ENCODE measurements around the gene TRPT1.

The TRPT1 gene

GRCh38 chr11:64196626-64197025 is 29.4 kb downstream of the TRPT1 start:
- Histone ChIP-seq H3K4me1 (ENCODE audit: control insufficient read depth, insufficient read depth, low read length) (no peaks in the 10 kb centered on the region), H3K9ac (ENCODE audit: low read length) (no peak overlapping the region), H3K27me3 (replicated peaks; ENCODE audit: control insufficient read depth, insufficient read depth, low read length) (no peaks in the 10 kb centered on the region), H3K36me3 (ENCODE audit: control insufficient read depth, insufficient read depth, low read length, severe bottlenecking) (peaks cover 84% of the 10 kb centered on the region), H3K4me3 (ENCODE audit: low read length) (no peak overlapping the region), H3K9me3 (ENCODE audit: control insufficient read depth, low read length) (no peaks in the 10 kb centered on the region)
- DNase-seq (ENCODE audit: low read depth) = no peak

- Histone ChIP-seq H3K4me3 (ENCODE audit: low read length) (no peak overlapping the region), H3K36me3 (ENCODE audit: control insufficient read depth, insufficient read depth, low read length, severe bottlenecking) (peaks cover 46% of the 10 kb centered on the region), H3K27me3 (replicated peaks; ENCODE audit: control insufficient read depth, insufficient read depth, low read length) (no peaks in the 10 kb centered on the region), H3K4me1 (ENCODE audit: control insufficient read depth, insufficient read depth, low read length) (peaks cover 9% of the 10 kb centered on the region), H3K9me3 (ENCODE audit: control insufficient read depth, low read length) (no peaks in the 10 kb centered on the region), H3K9ac (ENCODE audit: low read length) (no peak overlapping the region)
- DNase-seq (ENCODE audit: low read depth) = no peak
Measured at GRCh38 chr11:64192434-64192833, 33.6 kb downstream of the TRPT1 start.

- Histone ChIP-seq H3K4me3 (ENCODE audit: low read length) (no peak overlapping the region), H3K4me1 (ENCODE audit: control insufficient read depth, insufficient read depth, low read length) (peaks cover 33% of the 10 kb centered on the region), H3K9me3 (ENCODE audit: control insufficient read depth, low read length) (no peaks in the 10 kb centered on the region), H3K27me3 (replicated peaks; ENCODE audit: control insufficient read depth, insufficient read depth, low read length) (no peaks in the 10 kb centered on the region), H3K9ac (ENCODE audit: low read length) (no peak overlapping the region), H3K36me3 (ENCODE audit: control insufficient read depth, insufficient read depth, low read length, severe bottlenecking) (no peaks in the 10 kb centered on the region)
- DNase-seq (ENCODE audit: low read depth) = peak; percentile 54
Measured at GRCh38 chr11:64186492-64187165, 39.4 kb downstream of the TRPT1 start.

- Histone ChIP-seq H3K9me3 (ENCODE audit: control insufficient read depth, low read length) (no peaks in the 10 kb centered on the region), H3K27me3 (replicated peaks; ENCODE audit: control insufficient read depth, insufficient read depth, low read length) (no peaks in the 10 kb centered on the region), H3K4me1 (ENCODE audit: control insufficient read depth, insufficient read depth, low read length) (peaks cover 40% of the 10 kb centered on the region), H3K9ac (ENCODE audit: low read length) (peak within 1 kb of the TSS; percentile 95), H3K4me3 (ENCODE audit: low read length) (peak within 1 kb of the TSS; percentile 92), H3K36me3 (ENCODE audit: control insufficient read depth, insufficient read depth, low read length, severe bottlenecking) (no peaks in the 10 kb centered on the region)
- peak; percentile 100 for DNase-seq (ENCODE audit: low read depth)
Measured at GRCh38 chr11:64185693-64186491, 40.1 kb downstream of the TRPT1 start, which contains the start of gene STIP1. TSS of gene STIP1 (plus strand) at chr11:64186171. CDS start at chr11:64186262, 91 bp downstream.

GRCh38 chr11:64185175-64185692 is 40.8 kb downstream of the TRPT1 start:
- Histone ChIP-seq H3K4me1 (ENCODE audit: control insufficient read depth, insufficient read depth, low read length) (peaks cover 43% of the 10 kb centered on the region), H3K36me3 (ENCODE audit: control insufficient read depth, insufficient read depth, low read length, severe bottlenecking) (no peaks in the 10 kb centered on the region), H3K9ac (ENCODE audit: low read length) (peak overlapping the region; percentile 95), H3K9me3 (ENCODE audit: control insufficient read depth, low read length) (no peaks in the 10 kb centered on the region), H3K4me3 (ENCODE audit: low read length) (peak overlapping the region; percentile 92), H3K27me3 (replicated peaks; ENCODE audit: control insufficient read depth, insufficient read depth, low read length) (no peaks in the 10 kb centered on the region)
- peak; percentile 95 for DNase-seq (ENCODE audit: low read depth)

- peaks cover 36% of the 10 kb centered on the region for H3K4me1 ChIP-seq (ENCODE audit: control insufficient read depth, insufficient read depth, low read length)
- H3K9ac ChIP-seq (ENCODE audit: low read length) = peak overlapping the region; percentile 95
- H3K4me3 ChIP-seq (ENCODE audit: low read length) = peak overlapping the region; percentile 19
- H3K36me3 ChIP-seq (ENCODE audit: control insufficient read depth, insufficient read depth, low read length, severe bottlenecking) = no peaks in the 10 kb centered on the region
- H3K9me3 ChIP-seq (ENCODE audit: control insufficient read depth, low read length) = no peaks in the 10 kb centered on the region
- no peaks in the 10 kb centered on the region for H3K27me3 ChIP-seq (replicated peaks; ENCODE audit: control insufficient read depth, insufficient read depth, low read length)
- no peak for DNase-seq (ENCODE audit: low read depth)
Measured at GRCh38 chr11:64183890-64184289, 42.1 kb downstream of the TRPT1 start.

- peak; percentile 94 for DNase-seq (ENCODE audit: low read depth)
- Histone ChIP-seq H3K4me1 (ENCODE audit: control insufficient read depth, insufficient read depth, low read length) (peaks cover 36% of the 10 kb centered on the region), H3K9me3 (ENCODE audit: control insufficient read depth, low read length) (no peaks in the 10 kb centered on the region), H3K36me3 (ENCODE audit: control insufficient read depth, insufficient read depth, low read length, severe bottlenecking) (no peaks in the 10 kb centered on the region), H3K4me3 (ENCODE audit: low read length) (peak overlapping the region; percentile 42), H3K9ac (ENCODE audit: low read length) (peak overlapping the region; percentile 80), H3K27me3 (replicated peaks; ENCODE audit: control insufficient read depth, insufficient read depth, low read length) (no peaks in the 10 kb centered on the region)
Measured at GRCh38 chr11:64181506-64182411, 44.2 kb downstream of the TRPT1 start.

GRCh38 chr11:64180891-64181290 is 45.1 kb downstream of the TRPT1 start:
- Histone ChIP-seq H3K9ac (ENCODE audit: low read length) (peak overlapping the region; percentile 80), H3K36me3 (ENCODE audit: control insufficient read depth, insufficient read depth, low read length, severe bottlenecking) (no peaks in the 10 kb centered on the region), H3K4me3 (ENCODE audit: low read length) (peak overlapping the region; percentile 42), H3K27me3 (replicated peaks; ENCODE audit: control insufficient read depth, insufficient read depth, low read length) (no peaks in the 10 kb centered on the region), H3K4me1 (ENCODE audit: control insufficient read depth, insufficient read depth, low read length) (peaks cover 36% of the 10 kb centered on the region), H3K9me3 (ENCODE audit: control insufficient read depth, low read length) (no peaks in the 10 kb centered on the region)
- no peak for DNase-seq (ENCODE audit: low read depth)

GRCh38 chr11:64178951-64179639 is 46.9 kb downstream of the TRPT1 start:
- peaks cover 29% of the 10 kb centered on the region for H3K4me1 ChIP-seq (ENCODE audit: control insufficient read depth, insufficient read depth, low read length)
- H3K9me3 ChIP-seq (ENCODE audit: control insufficient read depth, low read length) = peaks cover 1% of the 10 kb centered on the region
- DNase-seq (ENCODE audit: low read depth) = no peak
- no peak overlapping the region for H3K4me3 ChIP-seq (ENCODE audit: low read length)
- no peaks in the 10 kb centered on the region for H3K36me3 ChIP-seq (ENCODE audit: control insufficient read depth, insufficient read depth, low read length, severe bottlenecking)
- no peaks in the 10 kb centered on the region for H3K27me3 ChIP-seq (replicated peaks; ENCODE audit: control insufficient read depth, insufficient read depth, low read length)
- H3K9ac ChIP-seq (ENCODE audit: low read length) = no peak overlapping the region

GRCh38 chr11:64178203-64178602 is 47.8 kb downstream of the TRPT1 start:
- Histone ChIP-seq H3K4me1 (ENCODE audit: control insufficient read depth, insufficient read depth, low read length) (peaks cover 22% of the 10 kb centered on the region), H3K9me3 (ENCODE audit: control insufficient read depth, low read length) (peaks cover 8% of the 10 kb centered on the region), H3K4me3 (ENCODE audit: low read length) (no peak overlapping the region), H3K27me3 (replicated peaks; ENCODE audit: control insufficient read depth, insufficient read depth, low read length) (no peaks in the 10 kb centered on the region), H3K9ac (ENCODE audit: low read length) (no peak overlapping the region), H3K36me3 (ENCODE audit: control insufficient read depth, insufficient read depth, low read length, severe bottlenecking) (no peaks in the 10 kb centered on the region)
- no peak for DNase-seq (ENCODE audit: low read depth)
